GM19397 (cell line): ENCODE data around the gene ACTMAP.
"Not testable (repeated sequence)": the region's sequence is repeated elsewhere in the genome, so short reads cannot be mapped to it uniquely, and the experiment has no call there.

ENCODE experiments used
- ATAC-seq: cut with Tn5 transposase; IDR thresholded peaks from one replicate; pipeline ENCODE4 v1.9.1; 2021; ENCODE audit warnings: mild to moderate bottlenecking, moderate library complexity; ENCODE audit not compliant: unreplicated experiment

Gene ACTMAP

DNA sequence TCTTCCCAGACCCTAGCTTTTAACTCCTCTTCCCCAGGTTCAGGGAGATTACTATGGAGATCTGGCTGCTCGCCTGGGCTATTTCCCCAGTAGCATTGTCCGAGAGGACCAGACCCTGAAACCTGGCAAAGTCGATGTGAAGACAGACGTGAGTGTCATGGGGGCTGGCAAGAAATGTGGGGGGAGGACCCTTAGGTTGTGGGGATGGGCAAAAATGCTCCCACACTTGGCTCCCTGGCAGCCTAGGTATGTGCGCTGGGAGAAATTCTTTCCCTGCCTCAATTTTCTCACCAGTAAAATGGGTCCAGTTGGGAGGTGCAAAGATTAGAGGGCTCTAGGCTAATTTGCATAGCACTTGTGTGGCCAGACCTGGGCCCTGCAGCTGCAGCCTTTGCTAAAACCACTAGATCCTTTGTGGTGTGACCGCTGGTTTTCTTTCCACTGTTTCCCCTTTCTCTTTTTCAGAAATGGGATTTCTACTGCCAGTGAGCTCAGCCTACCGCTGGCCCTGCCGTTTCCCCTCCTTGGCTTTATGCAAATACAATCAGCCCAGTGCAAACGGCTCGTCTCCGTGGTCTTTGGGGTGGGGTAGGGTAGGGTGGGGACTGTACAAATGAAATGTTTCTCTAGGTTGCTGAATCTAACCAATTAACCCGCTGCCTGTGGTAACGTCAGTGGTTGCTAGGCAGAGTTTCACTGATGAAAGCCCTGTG is 26.8 kb upstream of the ACTMAP start:
- ATAC-seq: peak; percentile 65

DNA sequence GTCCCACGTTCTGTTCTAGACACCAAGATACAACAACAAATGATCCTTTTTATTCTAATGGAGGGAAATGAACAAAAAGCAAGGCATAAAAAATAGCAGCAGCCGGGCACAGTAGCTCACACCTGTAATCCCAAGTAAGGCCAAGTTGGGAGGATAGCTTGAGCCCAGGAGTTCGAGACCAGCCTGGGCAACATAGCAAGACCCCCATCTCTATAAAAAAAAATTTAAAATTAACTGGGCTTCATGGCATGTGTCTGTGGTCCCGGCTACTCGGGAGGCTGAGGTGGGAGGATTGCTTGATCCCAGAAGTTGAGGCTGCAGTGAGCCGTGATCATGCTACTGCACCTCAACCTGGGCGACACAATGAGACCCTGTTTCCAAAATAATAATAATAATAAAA is 26.1 kb upstream of the ACTMAP start:
- ATAC-seq: no peak

DNA sequence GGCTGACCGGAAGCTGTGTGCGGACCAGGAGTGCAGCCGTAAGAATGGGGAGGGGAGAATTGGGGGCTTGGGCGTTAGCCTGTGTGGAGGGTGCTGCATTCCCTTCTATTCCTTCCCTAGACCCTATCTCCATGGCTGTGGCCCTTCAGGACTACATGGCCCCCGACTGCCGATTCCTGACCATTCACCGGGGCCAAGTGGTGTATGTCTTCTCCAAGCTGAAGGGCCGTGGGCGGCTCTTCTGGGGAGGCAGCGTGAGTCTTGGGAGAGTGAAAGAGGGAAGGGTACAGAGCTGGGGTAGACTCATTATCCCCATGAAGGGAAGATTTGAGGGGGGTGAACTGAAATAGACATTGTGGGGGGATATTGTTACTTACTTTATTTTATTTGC is 25.4 kb upstream of the ACTMAP start:
- ATAC-seq: no peak

DNA sequence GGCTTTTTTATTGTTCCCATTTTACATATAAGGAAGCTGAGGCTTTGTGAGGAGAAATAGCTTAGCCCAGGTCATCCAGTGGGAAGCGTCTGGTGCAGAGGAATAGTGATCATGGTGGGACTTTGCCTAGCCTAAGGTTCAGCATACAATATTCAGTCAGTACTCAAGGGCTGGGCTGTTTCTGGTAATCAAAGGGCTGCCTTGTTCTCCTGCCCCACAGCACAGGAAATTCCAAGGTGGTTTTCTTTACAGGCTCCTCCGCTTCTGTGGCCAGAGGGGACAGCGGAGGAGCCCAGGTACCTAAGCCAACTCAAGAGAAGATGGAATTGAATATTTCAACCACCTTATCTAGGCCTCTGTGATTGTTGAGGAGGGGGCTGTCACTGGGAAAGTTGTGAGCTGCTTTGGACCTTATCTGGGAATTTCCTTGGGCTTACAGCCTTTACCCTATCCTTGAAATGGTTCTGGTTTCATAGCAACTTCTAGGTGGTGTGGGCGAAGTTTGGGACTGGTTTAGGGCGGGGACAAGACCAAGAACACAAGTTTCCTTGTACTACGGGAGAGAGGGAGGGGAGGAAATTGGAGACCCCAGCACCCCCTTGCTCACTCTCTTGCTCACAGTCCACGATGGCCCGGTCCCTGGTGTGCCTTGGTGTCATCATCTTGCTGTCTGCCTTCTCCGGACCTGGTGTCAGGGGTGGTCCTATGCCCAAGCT is 24.8 kb upstream of the ACTMAP start, which contains the start of gene MIA:
TSS of gene MIA (plus strand) at position 606 of the 716 bp plus-strand sequence. CDS start at position 628, 22 bp downstream.
- no peak for ATAC-seq

DNA sequence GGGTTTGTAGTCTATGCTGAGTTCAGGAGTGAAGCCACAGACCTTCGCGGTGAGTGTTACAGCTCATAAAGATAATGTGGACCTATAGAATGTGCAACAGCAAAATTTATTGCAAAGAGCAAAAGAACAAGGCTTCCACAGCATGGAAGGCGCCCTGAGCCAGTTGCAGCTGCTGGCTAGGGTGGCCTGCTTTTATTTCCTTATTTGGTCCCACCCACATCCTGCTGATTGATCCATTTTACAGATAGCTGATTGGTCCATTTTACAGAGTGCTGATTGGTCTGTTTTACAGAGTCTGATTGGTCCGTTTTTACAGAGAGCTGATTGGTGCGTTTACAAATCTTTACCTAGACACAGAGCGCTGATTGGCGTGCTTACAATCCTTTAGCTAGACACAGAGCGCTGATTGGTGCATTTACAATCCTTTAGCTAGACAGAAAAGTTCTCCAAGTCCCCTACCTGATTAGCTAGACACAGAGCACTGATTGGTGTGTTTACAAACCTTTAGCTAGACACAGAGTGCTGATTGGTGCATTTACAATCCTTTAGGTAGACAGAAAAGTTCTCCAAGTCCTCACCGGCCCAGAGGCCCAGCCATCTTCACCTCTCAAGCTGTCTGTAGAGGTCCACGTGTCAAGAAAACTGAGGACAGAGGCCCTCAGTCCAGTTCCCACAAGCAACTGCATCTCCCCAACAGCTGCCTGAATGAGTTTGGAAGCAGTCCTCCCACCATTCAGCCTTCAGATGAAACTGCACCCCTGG is 21.0 kb upstream of the ACTMAP start:
- ATAC-seq: not testable (repeated sequence)

DNA sequence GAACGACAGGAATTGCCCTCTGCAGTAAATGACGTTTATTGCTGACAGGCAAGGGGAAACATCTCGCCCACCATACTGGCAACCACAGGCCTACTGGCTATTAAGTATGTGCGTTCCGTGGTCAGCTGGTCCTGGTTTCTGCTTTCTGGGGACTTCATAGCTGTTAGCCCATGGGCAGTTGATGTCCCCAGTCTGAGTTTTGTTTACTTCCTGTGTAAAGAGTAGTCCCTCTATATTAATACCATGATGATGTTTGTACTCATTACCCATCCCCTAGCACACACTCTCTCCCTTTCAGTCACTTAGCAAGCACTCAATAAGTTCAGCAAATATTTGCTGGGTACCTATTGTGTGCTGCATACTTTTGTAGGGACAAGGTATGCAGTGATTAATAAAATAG is 18.6 kb upstream of the ACTMAP start:
- no peak for ATAC-seq

DNA sequence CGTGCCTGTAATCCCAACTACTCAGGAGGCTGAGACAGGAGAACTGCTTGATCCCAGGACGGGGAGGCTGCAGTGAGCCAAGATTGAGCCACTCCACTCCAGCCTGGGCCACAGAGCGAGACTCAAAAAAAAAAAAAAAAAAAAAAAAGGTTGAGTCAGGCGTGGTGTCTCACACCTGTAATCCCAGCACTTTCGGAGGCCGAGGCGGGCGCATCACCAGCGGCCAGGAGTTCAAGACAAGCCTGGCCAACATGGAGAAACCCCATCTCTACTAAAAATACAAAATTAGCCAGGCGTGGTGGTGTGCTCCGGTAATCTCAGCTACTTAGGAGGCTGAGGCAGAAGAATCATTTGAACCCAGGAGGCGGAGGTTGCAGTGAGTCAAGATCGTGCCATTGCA is 16.1 kb upstream of the ACTMAP start:
- not testable (repeated sequence) for ATAC-seq

DNA sequence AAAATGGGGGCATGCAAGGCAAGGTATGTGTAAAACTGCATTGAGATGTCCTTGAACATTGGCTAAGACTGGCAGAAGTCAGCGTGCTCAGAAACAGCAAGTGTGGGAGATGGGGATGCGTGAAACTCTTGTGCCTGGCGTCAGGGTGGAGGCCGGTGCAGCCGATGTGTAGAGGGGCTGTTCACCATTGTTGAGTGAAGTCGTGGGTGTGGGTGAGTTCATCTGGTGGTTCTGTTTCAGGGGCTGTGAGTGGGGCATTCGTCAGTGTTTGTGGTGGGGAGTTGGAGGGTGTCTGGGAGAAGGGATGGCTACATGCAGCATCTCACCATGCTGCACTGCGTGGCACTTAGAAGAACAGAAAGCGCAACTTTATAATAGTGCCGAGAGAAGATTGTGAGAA is 13.7 kb upstream of the ACTMAP start:
- no peak for ATAC-seq

DNA sequence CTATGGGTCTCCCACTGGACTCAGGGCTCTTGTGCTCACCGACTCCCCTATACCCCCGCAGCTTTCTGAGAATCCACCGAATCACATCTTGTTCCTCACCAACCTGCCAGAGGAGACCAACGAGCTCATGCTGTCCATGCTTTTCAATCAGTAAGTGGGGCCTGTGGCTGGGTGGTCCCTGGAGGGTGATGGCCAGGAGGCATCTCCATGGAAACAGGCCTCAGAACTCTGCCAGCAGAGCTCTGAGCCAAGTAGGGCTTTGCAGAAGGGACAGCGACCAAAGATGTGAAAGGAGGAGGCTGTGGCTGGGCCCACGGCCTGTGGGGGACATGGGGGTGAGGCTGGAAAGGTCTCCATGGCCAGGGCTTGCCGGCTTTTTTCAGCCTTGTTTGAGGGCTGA is 13.2 kb upstream of the ACTMAP start:
- no peak for ATAC-seq

DNA sequence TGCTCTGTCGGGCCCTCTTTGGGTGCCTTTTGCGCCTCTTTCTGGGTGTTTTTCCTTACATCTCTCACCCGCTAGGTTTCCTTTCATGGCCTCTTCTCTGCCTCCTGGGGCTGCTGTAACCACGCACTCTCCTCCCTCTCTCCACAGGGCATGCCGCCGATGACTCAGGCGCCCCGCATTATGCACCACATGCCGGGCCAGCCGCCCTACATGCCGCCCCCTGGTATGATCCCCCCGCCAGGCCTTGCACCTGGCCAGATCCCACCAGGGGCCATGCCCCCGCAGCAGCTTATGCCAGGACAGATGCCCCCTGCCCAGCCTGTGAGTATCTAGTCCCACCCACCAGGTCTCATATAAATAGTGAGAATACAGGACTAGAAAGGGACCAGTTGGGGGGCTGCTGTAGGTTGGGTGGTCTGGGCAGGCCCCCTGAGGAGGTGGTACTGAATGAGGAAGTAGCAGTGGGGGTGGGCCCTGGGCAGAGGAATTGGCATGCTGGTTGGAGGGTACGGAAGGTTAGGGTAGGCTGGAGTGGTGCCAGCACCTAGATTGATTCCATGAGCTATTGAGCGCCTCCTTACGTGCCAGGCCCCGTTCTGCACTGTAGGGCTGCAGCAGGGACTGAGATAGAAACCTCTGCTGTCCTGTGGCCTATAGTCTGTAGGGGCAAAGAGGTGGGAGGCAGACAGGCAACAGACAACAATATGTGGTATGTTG is 12.6 kb upstream of the ACTMAP start:
- ATAC-seq: no peak

DNA sequence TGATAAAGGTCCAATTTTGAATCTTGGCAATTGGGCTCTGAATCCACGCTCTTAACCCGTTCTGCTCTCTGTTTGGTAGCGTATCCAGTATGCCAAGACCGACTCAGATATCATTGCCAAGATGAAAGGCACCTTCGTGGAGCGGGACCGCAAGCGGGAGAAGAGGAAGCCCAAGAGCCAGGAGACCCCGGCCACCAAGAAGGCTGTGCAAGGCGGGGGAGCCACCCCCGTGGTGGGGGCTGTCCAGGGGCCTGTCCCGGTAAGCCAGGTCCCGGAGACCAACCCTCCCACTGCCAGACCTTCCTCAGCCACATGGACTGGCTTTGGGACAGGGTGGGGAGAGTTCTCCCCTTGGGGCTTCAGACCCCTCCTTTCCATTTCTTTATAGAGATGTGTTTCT is 9.1 kb upstream of the ACTMAP start:
- ATAC-seq: no peak

DNA sequence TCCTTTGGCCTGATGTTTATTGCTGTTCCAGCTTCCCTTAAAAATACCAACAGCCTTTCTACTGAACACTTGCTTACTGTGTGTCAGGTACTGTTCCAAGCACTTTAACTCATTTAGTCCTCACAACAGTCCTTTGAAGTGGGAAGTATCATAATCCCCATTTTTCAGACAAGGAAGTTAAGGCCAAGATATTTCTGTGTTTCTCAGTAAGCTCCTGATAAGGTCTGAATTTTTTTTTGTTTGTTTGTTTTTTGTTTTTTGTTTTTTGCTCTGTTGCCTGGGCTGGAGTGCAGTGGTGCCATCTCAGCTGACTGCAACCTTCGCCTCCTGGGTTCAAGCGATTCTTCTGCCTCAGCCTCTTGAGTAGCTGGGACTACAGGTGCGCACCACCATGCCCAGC is 8.2 kb upstream of the ACTMAP start:
- no peak for ATAC-seq

DNA sequence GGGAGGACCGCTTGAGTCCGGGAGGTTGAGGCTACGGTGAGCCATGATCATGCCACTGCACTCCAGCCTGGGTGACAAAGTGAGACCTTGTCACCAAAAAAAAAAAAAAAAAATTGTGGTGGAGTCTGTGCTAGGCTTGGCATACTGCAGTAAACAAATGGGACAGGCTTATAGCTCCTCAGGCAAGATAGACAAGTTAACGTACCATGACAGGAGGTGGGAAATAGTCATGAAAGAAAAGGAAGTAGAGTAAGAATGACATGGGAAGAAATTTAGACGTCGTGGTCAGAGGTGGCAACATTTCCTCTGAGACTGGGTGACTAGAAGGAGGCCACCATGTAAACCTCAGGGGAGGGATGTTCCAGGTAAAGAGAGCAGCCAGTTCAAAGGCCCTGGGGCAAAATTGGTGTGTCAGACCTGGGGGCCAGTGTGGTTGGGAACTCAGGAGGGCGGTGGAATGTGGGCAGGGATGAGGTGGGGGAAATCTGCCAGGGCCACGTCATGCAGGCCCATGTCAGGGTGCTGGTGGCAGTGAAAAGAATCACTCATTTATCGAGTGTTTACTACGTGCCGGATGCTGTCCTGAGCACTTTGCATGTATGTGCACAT is 6.3 kb upstream of the ACTMAP start:
- ATAC-seq: no peak

DNA sequence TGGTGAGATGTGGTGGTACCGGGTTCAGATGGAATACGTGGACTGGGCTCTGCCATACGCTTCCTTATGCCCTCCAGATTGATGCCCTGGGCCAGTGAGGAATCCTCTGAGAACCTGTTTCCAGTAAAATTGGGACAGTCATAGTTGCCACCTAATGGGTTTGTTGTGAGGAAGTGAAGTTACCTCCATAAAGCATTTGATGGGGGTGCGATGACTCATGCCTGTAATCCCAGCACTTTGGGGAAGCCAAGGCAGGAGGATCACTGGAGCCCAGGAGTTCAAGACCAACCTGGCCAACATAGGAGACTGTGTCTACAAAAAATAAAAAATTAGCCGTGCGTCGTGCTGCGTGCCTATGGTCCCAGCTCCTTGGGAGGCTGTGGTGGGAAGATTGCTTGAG is 5.5 kb upstream of the ACTMAP start:
- no peak for ATAC-seq

DNA sequence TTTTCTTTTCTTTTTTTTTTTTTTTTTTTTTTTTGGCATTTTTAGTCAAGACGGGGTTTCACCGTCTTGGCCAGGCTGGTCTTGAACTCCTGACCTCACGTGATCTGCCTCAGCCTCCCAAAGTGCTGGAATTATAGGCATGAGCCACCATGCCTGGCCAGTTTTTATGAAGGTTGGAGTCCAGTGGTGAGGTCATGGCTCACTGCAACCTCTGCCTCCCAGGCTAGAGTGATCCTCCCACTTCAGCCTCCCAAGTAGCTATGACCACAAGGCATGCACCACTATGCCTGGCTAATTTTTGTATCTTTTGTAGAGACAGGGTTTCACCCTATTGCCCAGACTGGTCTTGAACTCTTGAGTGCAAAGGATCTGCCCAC is 5.0 kb upstream of the ACTMAP start:
- ATAC-seq: no peak

DNA sequence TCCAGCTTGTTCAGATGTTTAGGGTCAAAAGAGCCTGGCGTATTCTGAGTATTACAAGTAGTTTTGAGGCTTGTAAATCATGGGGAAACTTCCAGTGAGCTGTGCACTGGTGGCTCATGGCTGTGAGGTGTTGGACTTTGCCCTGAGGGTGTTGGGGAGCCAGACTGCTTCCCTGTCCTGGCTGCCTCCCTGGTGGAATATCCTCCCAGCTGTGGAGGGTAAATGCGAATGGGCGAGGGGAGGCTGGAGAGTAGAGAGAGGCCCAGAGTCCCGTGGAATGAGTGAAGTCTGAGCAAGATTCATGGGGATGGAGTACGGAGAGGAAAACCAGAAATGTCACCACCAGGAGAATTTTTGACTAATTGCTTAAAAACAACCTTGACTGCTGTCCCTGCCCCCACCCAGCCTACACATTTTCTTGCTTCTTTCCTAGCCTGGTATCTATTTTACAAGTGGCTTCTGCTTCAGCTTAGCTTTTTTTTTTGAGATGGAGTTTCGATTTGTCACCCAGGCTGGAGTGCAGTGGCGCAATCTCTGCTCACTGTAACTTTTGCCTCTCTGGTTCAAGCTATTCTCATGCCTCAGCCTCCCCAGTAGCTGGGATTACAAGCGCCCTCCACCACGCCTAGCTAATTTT is 4.5 kb upstream of the ACTMAP start:
- no peak for ATAC-seq

DNA sequence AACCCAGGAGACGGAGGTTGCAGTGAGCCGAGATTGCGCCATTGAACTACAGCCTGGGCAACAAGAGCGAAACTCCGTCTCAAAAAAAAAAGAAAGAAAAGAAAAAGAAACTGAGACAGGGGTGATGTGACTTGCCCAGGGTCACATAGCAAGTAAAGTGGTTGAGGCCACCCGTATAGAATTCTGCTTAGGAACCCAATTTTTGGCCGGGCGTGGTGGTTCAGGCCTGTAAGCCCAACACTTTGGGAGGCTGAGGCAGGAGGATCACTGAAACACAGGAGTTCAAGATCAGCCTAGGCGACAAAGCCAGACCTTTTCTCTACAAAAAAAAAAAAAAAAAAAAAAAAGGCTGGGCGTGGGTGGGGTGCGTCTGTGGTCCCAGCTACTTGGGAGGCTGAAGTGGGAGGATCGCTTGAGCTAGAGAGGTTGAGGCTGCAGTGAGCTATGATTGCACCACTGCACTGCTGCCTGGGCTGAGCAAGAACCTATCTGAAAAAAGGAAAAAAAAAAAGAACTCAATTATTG is 2.0 kb upstream of the ACTMAP start:
- ATAC-seq: no peak

DNA sequence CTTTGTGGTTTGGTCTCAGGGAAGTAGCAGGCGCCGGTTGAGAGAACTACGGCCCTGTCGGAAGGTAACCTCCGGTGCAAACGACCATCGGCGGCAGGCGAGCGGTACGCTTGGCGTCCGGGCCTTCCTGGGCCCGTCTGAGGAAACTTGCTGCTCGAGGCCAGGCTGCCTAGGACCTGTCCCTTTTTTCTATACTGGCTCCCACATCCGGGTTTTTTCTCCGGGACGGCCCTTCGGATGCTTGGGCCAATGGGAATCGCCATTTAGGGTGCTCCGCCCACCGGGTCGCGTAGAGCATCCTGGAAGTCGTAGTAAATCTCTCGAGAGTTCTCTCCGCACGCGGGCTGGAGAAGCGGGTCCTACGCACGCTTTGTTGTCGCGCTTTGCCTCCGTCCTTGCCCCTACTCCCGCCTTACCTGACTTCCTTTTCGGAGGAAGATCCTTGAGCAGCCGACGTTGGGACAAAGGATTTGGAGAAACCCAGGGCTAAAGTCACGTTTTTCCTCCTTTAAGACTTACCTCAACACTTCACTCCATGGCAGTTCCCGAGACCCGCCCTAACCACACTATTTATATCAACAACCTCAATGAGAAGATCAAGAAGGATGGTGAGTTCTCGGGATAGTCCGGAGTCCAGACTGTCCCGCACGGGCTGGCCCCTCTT is 729 bp upstream of the ACTMAP start, which contains the start of gene SNRPA:
TSS of gene SNRPA (plus strand) at position 330 of the 664 bp plus-strand sequence. CDS start at position 536, 206 bp downstream.
- peak; percentile 61 for ATAC-seq

DNA sequence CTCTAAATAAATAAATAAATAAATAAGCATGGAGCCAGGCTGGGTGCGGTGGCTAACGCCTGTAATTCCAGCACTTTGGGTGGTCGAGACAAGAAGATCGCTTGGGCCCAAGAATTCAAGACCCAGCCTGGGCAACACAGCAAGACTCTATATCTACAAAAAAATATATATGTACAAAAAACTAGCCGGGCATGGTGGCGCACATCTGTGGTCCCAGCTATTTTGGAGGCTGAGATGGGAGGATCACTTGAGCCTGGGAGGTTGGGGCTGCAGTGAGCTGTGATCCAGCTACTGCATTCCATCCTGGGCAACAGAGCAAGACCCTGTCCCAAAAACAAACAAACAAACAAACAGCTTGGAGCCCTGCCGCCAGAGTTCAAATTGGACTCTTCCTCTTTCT is 2.7 kb downstream of the ACTMAP start:
- ATAC-seq: no peak
